ENCODE data around the gene FAM107B. TPM values are rescaled to one million over a fixed set of nuclear protein-coding genes. Genes with fewer than 3 reads are reported as not detected.

Gene FAM107B
- total and polyA plus RNA-seq, 4 donors: 24.9 to 58.1 (median 30.9) TPM

DNA sequence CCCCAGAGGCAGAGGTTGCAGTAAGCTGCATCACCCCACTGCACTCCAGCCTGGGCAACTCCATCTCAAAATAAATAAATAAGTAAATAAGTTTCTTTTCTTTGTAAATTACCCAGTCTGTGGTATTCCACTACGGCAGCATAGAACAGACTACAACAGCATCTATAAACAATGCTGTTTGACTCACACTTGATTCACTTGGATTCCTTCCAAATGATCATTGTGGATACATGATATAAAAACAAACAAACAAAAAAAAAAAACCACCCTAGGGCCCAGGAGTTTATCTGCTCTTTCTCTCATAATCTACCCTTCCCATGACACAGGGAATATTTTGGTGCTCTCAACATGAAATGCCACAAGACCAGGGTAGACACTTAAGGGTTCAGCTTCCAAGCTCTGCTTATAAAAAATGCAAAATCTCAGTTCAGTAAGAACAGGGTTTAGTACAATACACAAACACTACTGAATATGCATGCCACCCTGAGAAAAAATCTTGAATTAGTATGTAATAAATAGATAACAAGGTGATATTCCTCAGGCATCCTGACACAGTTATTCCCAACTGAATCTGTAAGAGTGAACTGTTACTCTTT is 200.9 kb downstream of the FAM107B start:
- Histone ChIP-seq H3K4me1 (ENCODE audit: control insufficient read depth in 4 of 4, insufficient read depth in 4 of 4, low read length in 3 of 4) (peaks cover 8 to 66% (median 26%) of the 10 kb centered on the region in 4 donors), H3K27ac (ENCODE audit: low read depth in 1 of 2, low read length in 2 of 2) (peak overlapping the region; percentile 6 to 74), H3K36me3 (ENCODE audit: control insufficient read depth in 4 of 4, insufficient read depth in 3 of 4, low read depth in 1 of 4, low read length in 3 of 4) (no peaks in the 10 kb centered on the region), H3K9me3 (ENCODE audit: control insufficient read depth in 4 of 4, low read length in 3 of 4) (no peaks in the 10 kb centered on the region), H3K9ac (ENCODE audit: low read depth in 1 of 2, low read length in 2 of 2) (no peak overlapping the region), H3K4me3 (ENCODE audit: low read depth in 1 of 3, low read length in 3 of 3) (no peak overlapping the region), H3K27me3 (ENCODE audit: control insufficient read depth in 4 of 4, insufficient read depth in 4 of 4, low read length in 3 of 4) (no peaks in the 10 kb centered on the region)
- DNase-seq (ENCODE audit: low spot score): no peak
- TF ChIP-seq, protein P1, sequence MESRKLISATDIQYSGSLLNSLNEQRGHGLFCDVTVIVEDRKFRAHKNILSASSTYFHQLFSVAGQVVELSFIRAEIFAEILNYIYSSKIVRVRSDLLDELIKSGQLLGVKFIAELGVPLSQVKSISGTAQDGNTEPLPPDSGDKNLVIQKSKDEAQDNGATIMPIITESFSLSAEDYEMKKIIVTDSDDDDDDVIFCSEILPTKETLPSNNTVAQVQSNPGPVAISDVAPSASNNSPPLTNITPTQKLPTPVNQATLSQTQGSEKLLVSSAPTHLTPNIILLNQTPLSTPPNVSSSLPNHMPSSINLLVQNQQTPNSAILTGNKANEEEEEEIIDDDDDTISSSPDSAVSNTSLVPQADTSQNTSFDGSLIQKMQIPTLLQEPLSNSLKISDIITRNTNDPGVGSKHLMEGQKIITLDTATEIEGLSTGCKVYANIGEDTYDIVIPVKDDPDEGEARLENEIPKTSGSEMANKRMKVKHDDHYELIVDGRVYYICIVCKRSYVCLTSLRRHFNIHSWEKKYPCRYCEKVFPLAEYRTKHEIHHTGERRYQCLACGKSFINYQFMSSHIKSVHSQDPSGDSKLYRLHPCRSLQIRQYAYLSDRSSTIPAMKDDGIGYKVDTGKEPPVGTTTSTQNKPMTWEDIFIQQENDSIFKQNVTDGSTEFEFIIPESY (IDR thresholded peaks at IDR 0.05): no peak
- WGBS: 44% methylated on average over 1 of the region's 1 CpG

DNA sequence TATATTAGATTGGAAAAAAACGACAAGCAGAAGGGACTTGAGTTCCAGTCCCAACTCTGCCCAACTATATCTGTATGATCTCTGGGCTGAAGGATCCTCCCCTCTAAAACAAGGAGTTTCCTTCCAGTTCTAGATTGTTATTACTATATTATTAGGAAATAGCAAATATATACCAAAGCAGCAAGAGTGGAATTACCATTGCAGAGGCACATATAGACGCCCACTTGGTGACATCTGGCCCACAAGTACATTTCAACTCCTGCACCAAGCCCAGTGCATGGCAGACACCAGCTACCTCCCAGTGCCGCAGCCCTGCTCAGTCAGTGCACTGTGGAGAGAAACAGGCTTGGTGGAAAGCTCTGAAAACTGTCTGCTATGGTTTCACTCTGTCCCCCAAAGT is 201.9 kb downstream of the FAM107B start:
- Histone ChIP-seq H3K36me3 (ENCODE audit: control insufficient read depth in 4 of 4, insufficient read depth in 3 of 4, low read depth in 1 of 4, low read length in 3 of 4) (no peaks in the 10 kb centered on the region), H3K9ac (ENCODE audit: low read depth in 1 of 2, low read length in 2 of 2) (no peak overlapping the region), H3K27ac (ENCODE audit: low read depth in 1 of 2, low read length in 2 of 2) (peak overlapping the region; percentile 45 to 74), H3K4me3 (ENCODE audit: low read depth in 1 of 3, low read length in 3 of 3) (no peak overlapping the region), H3K27me3 (ENCODE audit: control insufficient read depth in 4 of 4, insufficient read depth in 4 of 4, low read length in 3 of 4) (no peaks in the 10 kb centered on the region), H3K4me1 (ENCODE audit: control insufficient read depth in 4 of 4, insufficient read depth in 4 of 4, low read length in 3 of 4) (peaks cover 9 to 61% (median 27%) of the 10 kb centered on the region in 4 donors), H3K9me3 (ENCODE audit: control insufficient read depth in 4 of 4, low read length in 3 of 4) (no peaks in the 10 kb centered on the region)
- no peak for DNase-seq (ENCODE audit: low spot score)
- TF ChIP-seq GABPA (IDR thresholded peaks at IDR 0.05 in 1 of 2, conservative IDR thresholded peaks at IDR 0.05 in 1 of 2) (no peak), TAF1 (conservative IDR thresholded peaks at IDR 0.05) (no peak), SP1 (IDR thresholded peaks at IDR 0.05) (no peak), EGR1 (IDR thresholded peaks at IDR 0.05; ENCODE audit: low read depth in 2 of 2) (no peak), HNF4G (IDR thresholded peaks at IDR 0.05) (no peak), FOXA2 (IDR thresholded peaks at IDR 0.05) (no peak), JUND (IDR thresholded peaks at IDR 0.05) (no peak)
- TF ChIP-seq, protein P2, sequence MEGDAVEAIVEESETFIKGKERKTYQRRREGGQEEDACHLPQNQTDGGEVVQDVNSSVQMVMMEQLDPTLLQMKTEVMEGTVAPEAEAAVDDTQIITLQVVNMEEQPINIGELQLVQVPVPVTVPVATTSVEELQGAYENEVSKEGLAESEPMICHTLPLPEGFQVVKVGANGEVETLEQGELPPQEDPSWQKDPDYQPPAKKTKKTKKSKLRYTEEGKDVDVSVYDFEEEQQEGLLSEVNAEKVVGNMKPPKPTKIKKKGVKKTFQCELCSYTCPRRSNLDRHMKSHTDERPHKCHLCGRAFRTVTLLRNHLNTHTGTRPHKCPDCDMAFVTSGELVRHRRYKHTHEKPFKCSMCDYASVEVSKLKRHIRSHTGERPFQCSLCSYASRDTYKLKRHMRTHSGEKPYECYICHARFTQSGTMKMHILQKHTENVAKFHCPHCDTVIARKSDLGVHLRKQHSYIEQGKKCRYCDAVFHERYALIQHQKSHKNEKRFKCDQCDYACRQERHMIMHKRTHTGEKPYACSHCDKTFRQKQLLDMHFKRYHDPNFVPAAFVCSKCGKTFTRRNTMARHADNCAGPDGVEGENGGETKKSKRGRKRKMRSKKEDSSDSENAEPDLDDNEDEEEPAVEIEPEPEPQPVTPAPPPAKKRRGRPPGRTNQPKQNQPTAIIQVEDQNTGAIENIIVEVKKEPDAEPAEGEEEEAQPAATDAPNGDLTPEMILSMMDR (IDR thresholded peaks at IDR 0.05; ENCODE audit: low read depth, low read length, missing input control): no peak
- WGBS: 93% methylated on average over 3 of the region's 3 CpGs

DNA sequence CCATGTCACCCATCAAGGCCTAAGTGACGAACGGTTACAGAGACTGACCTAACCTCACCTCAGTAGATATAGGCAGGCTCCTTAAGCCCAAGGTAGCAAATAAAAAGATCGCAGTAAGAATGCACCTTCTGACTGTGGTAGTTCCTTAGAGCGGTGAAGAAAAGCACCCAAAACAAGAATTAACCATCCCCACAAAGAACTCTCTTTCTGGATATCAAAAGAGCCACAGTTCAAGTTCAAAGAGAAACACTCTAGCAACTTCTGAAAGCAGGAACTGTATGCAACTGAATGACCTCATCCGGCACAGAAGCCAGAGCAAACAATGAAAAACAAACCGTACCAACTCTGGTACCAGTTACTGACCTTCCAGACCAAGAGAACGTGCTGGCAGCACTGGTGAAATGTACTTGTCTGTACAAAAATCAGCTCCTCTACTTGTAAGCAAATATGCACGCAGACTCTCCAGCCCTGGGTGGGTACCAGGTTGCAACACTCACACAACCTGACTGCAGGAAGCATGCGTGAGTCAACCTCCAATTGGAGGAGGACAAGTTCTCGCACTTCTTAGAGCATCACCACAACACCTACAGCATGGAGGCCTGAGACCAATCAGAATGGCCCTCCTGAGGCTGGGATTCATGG is 202.7 kb downstream of the FAM107B start:
- DNase-seq (ENCODE audit: low spot score): no peak
- WGBS: 20% methylated on average over 10 of the region's 10 CpGs
- Histone ChIP-seq H3K9ac (ENCODE audit: low read depth in 1 of 2, low read length in 2 of 2) (peak overlapping the region; percentile 70 to 76), H3K9me3 (ENCODE audit: control insufficient read depth in 4 of 4, low read length in 3 of 4) (no peaks in the 10 kb centered on the region), H3K4me3 (ENCODE audit: low read depth in 1 of 3, low read length in 3 of 3) (peak overlapping the region; percentile 1 to 50 (median 43)), H3K36me3 (ENCODE audit: control insufficient read depth in 4 of 4, insufficient read depth in 3 of 4, low read depth in 1 of 4, low read length in 3 of 4) (no peaks in the 10 kb centered on the region), H3K27ac (ENCODE audit: low read depth in 1 of 2, low read length in 2 of 2) (peak overlapping the region; percentile 82 to 91), H3K27me3 (ENCODE audit: control insufficient read depth in 4 of 4, insufficient read depth in 4 of 4, low read length in 3 of 4) (no peaks in the 10 kb centered on the region), H3K4me1 (ENCODE audit: control insufficient read depth in 4 of 4, insufficient read depth in 4 of 4, low read length in 3 of 4) (peaks cover 10 to 63% (median 30%) of the 10 kb centered on the region in 4 donors)
- TF ChIP-seq HNF4A (conservative IDR thresholded peaks at IDR 0.05) (peak; percentile 84 to 88), RAD21 (IDR thresholded peaks at IDR 0.05) (peak; percentile 66 to 73), EGR1 (IDR thresholded peaks at IDR 0.05; ENCODE audit: low read depth in 2 of 2) (peak in 1 of 2 donors; percentile 53), NR2F2 (IDR thresholded peaks at IDR 0.05) (peak; percentile 40), JUND (IDR thresholded peaks at IDR 0.05) (peak; percentile 98), YY1 (IDR thresholded peaks at IDR 0.05) (peak; percentile 89), FOXA2 (IDR thresholded peaks at IDR 0.05) (peak; percentile 91), GABPA (IDR thresholded peaks at IDR 0.05 in 1 of 2, conservative IDR thresholded peaks at IDR 0.05 in 1 of 2) (peak in 1 of 2 donors; percentile 53), SP1 (IDR thresholded peaks at IDR 0.05) (peak; percentile 92)
- TF ChIP-seq, protein P1 (IDR thresholded peaks at IDR 0.05): peak; percentile 81
- TF ChIP-seq, protein P3, sequence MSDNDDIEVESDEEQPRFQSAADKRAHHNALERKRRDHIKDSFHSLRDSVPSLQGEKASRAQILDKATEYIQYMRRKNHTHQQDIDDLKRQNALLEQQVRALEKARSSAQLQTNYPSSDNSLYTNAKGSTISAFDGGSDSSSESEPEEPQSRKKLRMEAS (IDR thresholded peaks at IDR 0.05): peak; percentile 98
- TF ChIP-seq, protein P4, sequence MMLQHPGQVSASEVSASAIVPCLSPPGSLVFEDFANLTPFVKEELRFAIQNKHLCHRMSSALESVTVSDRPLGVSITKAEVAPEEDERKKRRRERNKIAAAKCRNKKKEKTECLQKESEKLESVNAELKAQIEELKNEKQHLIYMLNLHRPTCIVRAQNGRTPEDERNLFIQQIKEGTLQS (IDR thresholded peaks at IDR 0.05): peak; percentile 91
- TF ChIP-seq, protein P5, sequence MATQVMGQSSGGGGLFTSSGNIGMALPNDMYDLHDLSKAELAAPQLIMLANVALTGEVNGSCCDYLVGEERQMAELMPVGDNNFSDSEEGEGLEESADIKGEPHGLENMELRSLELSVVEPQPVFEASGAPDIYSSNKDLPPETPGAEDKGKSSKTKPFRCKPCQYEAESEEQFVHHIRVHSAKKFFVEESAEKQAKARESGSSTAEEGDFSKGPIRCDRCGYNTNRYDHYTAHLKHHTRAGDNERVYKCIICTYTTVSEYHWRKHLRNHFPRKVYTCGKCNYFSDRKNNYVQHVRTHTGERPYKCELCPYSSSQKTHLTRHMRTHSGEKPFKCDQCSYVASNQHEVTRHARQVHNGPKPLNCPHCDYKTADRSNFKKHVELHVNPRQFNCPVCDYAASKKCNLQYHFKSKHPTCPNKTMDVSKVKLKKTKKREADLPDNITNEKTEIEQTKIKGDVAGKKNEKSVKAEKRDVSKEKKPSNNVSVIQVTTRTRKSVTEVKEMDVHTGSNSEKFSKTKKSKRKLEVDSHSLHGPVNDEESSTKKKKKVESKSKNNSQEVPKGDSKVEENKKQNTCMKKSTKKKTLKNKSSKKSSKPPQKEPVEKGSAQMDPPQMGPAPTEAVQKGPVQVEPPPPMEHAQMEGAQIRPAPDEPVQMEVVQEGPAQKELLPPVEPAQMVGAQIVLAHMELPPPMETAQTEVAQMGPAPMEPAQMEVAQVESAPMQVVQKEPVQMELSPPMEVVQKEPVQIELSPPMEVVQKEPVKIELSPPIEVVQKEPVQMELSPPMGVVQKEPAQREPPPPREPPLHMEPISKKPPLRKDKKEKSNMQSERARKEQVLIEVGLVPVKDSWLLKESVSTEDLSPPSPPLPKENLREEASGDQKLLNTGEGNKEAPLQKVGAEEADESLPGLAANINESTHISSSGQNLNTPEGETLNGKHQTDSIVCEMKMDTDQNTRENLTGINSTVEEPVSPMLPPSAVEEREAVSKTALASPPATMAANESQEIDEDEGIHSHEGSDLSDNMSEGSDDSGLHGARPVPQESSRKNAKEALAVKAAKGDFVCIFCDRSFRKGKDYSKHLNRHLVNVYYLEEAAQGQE (IDR thresholded peaks at IDR 0.05): peak; percentile 78
